Left cardiac atrium (tissue), 4 donors: ENCODE data around the gene ZHX3. TPM values are rescaled to one million over a fixed set of nuclear protein-coding genes. Genes with fewer than 3 reads are reported as not detected.

ENCODE experiments used
- ATAC-seq, 2 donors: fragments of 200-7000 bp; cut with Tn5 transposase; one replicate each; pipeline ENCODE4 v1.9.1; 2020; ENCODE audit warnings: mild to moderate bottlenecking in 2 of 2, moderate library complexity in 2 of 2
- DNase-seq: peaks from one replicate; pipeline ENCODE4 v3.0.0-alpha.2; 2020
- intact Hi-C, 2 donors: fragments of 100-400 bp; cut with DNase I; formaldehyde crosslinking; loops; one replicate each; pipeline versions ENCODE4 v1.14.1 to v1.15.1; 2022 to 2023
- total RNA-seq, 2 donors: library from RNA; stranded (reverse); fragmentation: NEBNext Ultra II Directional; extraction: Animal tissue kit (Norgen Biotek cat#: 25700); gene quantifications; one replicate each; pipeline ENCODE4 v1.2.1, GENCODE V29; 2021
- donor health status: DM: no; HTN: yes; CAD: no.
- donor health status: DM: no; HTN: yes; CAD: no; lungs with severe emphysema.
- donor health status: DM: yes; HTN: yes; CAD: no.
- donor health status: Dilated cardiomyopathy.

The ZHX3 gene
- total RNA-seq, 2 donors from 2014 or later: 32.8 to 34.2 TPM

DNA sequence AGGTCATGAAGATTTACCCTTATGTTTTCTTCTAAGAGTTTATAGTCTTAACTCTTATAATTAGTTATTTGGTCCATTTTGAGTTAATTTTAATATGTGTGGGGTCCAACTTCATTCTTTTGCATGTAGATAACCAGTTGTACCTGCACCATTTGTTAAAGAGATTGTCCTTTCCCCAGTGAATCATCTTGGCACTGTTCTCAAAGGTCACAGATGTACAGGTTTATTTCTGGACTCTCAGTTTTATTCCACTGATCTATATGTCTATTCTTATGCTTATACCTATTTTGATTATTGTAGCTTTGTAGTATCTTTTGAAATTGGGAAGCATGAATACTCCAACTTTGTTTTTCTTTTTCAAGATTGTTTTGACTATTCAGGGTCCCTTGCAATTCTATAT is 44.1 kb downstream of the ZHX3 start:
- intact Hi-C loops: no loop called here
- ATAC-seq (no peak), DNase-seq (no peak)

DNA sequence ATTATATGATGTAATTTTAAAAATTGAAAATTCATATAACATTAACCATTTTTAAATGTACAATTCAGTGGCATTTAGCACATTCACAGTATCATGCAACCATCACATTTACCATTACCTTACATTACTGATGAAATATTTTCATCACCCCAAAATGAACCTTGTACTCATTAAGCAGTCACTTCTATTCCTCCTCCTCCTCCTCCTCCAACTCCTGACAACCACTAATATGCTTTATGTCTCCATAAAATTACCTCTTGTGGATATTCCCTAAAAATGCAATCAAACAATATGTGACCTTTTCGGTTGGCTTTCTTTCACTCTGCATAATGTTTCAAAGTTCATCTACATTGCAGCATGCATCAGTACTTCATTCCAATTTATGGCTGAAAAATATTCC is 45.2 kb downstream of the ZHX3 start:
- no peak for ATAC-seq
- intact Hi-C loops: no loop called here

DNA sequence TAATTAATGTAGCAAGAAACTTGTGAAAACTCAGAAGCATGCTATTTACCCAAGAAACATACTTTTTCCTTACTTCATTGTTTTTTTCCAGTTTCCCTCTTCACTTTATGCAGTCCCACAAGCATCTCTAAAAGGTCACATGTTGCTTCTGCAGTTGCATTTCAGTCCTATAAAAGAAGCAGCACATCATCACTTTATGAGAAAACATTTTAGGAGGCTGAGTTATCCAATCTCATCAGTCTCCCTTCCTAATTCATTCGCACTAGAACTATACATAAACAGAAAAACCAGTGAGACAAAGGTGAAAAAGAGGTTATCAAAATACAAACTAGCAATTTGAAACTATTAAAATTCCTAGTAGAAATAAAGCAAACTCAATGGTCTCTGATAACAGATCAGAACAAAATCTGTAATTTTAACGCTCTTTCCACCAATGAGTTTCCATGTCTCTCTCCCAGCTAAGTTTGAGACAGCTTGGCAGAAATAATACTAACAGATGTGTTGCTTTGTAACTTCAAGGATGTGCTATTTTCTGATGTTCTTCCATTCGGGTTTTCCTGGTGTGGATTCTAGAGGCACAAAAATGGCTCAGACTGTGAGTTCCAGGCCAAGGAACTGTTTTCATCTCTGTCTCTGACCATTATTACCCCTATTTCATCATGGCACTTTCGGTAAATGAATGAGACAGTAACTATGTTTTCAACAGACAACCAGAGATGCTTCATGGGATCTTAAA is 48.4 kb downstream of the ZHX3 start:
- no peak for DNase-seq
- intact Hi-C loops: no loop called here
- ATAC-seq: no peak

More for the DNA sequence above, 45.2 kb downstream of the ZHX3 start:
- DNase-seq: no peak

GRCh38 chr20:41268402-41268801 is 49.1 kb downstream of the ZHX3 start:
- no peak for ATAC-seq
- intact Hi-C loops: no loop called here
- DNase-seq: no peak

- ATAC-seq (no peak), DNase-seq (no peak)
- intact Hi-C loops: no loop called here
Observed at GRCh38 chr20:41265938-41266337, 51.6 kb downstream of the ZHX3 start.

DNA sequence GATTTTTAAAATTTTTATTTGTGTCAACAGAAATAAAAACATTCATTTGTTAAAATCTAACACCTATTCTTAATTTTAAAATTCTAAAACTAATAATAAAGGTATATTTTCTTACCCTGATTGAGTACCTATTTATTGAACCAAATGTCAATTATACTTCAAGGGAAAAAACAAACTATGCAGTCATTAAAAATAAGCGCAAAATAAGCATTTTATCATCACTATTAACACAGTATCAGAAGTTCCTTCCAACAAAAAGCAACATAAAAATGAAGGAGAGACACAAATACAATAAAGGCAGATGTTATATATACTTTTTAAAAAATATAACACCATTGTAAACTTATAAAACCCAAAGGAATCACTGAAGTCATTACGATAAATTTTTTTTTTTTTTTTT is 52.7 kb downstream of the ZHX3 start:
- intact Hi-C loops: no loop called here
- ATAC-seq (no peak), DNase-seq (no peak)

DNA sequence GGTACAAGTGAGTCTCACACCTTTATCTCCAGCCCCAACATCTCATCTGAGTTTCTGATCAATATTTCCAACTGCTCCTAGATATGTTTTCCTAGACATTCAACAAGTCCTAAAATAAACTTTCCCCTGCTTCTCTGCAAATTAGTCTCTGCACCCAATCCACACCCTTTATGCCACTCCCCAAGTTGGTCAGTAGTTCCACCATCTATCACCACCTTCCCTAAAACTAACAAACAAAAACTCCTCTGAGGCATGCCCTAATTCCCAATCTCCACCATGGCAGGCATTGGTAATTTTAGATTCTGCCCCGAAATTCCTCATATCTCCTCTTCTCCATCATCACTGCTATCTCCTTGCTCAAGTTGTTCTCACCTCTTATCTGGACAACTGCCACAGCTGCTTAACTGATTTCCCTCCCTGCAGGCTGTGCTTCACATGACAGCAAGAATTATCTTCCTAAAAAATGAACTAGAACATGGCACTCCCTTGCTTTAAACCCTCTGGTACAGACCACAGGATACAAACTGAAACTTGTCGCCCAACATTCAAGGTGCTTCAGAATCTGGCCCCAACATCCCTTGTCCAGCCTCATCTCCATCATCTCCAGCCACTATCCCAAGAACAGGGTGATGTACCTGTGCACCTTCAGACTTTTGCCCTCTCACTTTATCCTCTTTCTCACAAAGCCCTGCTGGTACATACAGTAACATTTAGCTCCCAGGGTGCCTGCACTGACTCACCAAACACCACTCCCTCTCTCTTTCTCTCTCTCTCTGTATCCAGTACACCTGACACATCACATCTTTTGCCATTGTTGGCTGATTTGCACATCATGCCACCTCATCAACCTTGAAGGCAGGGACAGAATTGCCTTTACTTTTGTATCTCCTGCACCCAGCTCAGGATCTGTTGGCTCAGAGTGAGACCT is 55.5 kb downstream of the ZHX3 start:
- no peak for DNase-seq
- intact Hi-C loops: no loop called here
- ATAC-seq: peak in 1 of 2 donors; percentile 72

GRCh38 chr20:41261260-41261659 is 56.3 kb downstream of the ZHX3 start:
- intact Hi-C loops: no loop called here
- DNase-seq (no peak), ATAC-seq (peak in 1 of 2 donors; percentile 11)

DNA sequence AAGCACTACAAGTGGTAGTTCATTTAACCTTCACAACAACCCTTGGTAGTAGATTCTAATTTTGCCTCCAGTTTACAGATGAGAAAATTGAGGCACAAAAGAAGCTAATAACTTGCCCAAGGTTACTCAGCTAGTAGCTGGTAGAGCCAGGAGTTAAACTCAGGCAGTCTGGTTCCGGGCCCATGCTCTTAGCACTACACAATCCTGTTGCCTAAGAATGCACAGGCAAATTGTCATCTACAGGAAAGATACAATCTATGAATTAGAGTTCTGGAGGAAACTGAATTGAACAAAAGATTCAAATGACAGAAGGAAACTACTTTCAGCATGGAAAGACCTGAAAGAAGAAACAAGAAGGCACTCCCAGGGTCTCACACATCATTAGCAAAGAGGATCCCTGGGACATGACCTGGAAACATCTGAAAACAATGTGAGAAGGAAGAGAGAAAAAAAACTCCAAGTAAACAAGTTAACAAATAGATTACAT is 56.8 kb downstream of the ZHX3 start:
- intact Hi-C loops: no loop called here
- DNase-seq: no peak
- no peak for ATAC-seq

DNA sequence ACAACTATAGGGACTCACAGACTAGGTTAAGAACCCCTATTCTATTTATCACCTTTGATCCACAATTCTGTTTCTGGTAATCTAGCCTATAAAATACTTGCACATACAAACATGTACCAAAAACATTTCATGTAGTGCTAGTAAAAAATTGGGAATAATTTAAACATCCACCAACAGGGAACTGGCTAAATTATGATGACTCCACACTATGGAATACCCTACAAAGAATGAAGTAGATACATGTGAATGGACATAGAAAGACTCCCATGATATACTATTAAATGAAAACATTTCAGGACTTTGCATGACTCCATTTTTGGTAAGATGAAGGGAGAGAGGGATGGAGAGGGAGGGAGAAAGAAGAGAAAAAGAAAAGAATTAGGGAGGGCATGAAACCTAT is 58.2 kb downstream of the ZHX3 start:
- intact Hi-C loops: loop anchor here in 1 of 2 donors (10.0 kb wide), 1 partner anchor 55 kb away; the partner anchor contains the start of gene ZHX3
- ATAC-seq (no peak), DNase-seq (no peak)

DNA sequence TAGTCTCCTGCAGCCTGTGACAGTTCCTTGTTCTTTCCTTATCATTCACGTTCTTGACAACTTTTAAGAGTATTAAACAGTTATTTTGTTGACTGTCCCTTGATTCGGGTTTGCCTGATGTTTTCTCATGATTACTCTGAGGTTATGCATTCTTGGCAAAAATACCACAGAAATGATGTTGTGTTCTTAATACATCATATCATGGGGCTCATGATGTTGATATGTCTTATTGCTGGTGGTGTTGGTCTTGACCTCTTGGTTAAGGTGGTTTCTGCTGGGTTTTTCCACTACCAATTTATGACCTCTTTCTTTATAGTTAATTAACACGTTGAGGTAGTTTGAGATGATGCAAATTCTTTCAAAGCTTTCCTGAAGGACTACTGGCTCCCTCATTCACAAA is 59.1 kb downstream of the ZHX3 start:
- intact Hi-C loops: loop anchor here in 1 of 2 donors (10.0 kb wide), 1 partner anchor 56 kb away; the partner anchor contains the start of gene ZHX3
- DNase-seq (no peak), ATAC-seq (no peak)

GRCh38 chr20:41256516-41256915 is 61.0 kb downstream of the ZHX3 start:
- DNase-seq (no peak), ATAC-seq (no peak)
- intact Hi-C loops: loop anchor here in 1 of 2 donors (10.0 kb wide), 1 partner anchor 58 kb away; the partner anchor contains the start of gene ZHX3

GRCh38 chr20:41255655-41256054 is 61.9 kb downstream of the ZHX3 start:
- no peak for ATAC-seq
- intact Hi-C loops: loop anchor here in 1 of 2 donors (10.0 kb wide), 1 partner anchor 59 kb away; the partner anchor contains the start of gene ZHX3

DNA sequence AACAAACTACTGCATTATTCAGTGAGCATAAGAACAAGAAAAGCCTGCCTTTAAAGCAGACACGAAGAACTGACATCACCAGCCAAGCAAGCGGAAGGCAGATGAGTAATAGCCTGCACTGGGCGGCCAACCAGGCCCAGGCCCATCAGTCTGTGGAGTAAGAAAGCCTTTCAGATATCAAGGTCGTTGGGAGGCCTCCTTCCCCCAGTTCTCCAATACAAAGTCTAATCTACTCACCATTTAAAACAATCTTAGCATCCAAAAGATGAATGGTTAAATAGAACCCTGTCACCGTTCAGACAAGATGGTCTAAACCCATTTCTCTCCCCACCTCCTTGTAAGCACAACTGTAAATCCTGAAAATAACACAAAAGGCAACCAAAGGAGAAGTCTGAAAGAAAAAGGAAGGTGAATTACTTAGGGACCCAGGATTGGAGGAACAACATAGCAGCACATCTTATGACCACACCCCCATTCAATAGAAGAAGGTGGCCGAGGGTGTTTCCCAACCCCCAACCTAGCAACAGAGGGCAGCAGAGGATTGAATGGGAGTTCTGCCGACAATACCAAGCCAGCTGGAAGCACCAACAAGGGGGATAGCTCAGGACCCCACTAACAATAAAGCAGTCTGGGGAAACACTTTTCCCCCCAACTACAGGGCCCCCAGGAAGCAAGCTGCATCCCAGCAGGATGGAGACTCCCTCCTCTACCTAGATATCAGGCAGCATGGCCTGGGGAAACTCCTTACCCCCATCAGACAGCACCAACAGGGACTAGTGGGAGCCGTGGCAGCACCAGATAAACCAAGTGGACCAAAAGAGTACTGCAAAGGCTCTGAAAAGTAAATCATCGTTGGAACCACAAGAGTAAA is 67.9 kb downstream of the ZHX3 start:
- intact Hi-C loops: loop anchor here (5.0 to 10.0 kb wide), 3 partner anchors 65 to 88 kb away; partner anchors contain the start of gene ZHX3 (in 1 of the 2)
- ATAC-seq (peak; percentile 81 to 96), DNase-seq (peak; percentile 84)

More at GRCh38 chr20:41255655-41256054, 61.9 kb downstream of the ZHX3 start:
- DNase-seq: no peak

GRCh38 chr20:41248368-41249024 is 69.0 kb downstream of the ZHX3 start:
- ATAC-seq (peak; percentile 63 to 69), DNase-seq (no peak)
- intact Hi-C loops: loop anchor here in 1 of 2 donors (10.0 kb wide), 1 partner anchor 86 kb away; no protein-coding TSS in a partner anchor

DNA sequence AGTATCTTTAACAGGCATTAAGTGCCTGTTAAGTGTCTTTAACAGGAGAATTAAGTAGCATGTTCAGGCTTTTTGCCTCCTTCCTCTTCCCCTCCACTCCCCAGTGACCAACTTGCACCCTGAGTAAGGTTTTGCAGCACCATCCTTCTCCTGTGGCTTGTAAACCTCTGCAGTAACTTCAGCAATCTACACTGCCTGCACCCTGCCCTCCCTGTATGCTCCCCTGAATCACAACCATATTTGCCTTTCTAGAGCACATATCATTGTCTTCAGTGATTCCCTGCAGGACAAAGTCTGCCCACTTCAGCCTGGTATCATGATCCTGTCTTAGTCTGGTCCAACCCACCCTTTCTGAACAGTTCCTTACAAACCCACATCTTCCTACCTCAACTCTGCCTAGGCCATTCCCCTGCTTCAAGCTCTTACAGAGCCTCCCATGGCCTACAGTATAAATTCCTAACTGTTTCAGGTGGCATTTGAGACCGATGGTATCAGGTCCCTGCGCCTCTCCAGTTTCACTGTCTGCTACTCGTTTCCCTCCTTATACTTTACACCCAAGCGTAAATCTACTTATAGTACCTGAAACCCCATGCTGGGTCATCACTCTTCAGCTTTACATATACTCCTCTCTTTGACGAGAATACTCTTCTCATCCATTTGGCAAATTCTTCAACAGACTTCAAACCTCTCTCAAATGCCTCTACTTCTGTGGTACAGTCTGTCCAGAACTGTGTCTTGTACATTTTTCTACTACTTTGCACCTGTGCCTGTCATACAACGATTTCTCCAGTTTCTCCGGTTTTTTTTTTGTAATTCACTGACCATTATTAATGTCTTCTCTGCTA is 69.8 kb downstream of the ZHX3 start:
- ATAC-seq (no peak), DNase-seq (no peak)
- intact Hi-C loops: loop anchor here in 1 of 2 donors (10.0 kb wide), 1 partner anchor 87 kb away; no protein-coding TSS in a partner anchor

- intact Hi-C loops: loop anchor here in 1 of 2 donors (10.0 kb wide), 1 partner anchor 90 kb away; no protein-coding TSS in a partner anchor
- ATAC-seq: peak; percentile 36 to 70
- DNase-seq: no peak
Observed at GRCh38 chr20:41245086-41245707, 72.3 kb downstream of the ZHX3 start.
